NK-92 (cell line): ENCODE data around the gene NGB.

Experiments used
- DNase-seq: peaks from one replicate; lab custom pipeline; 2025; ENCODE audit not compliant: unreplicated experiment; lab: John Stamatoyannopoulos, UW

NGB gene

DNA sequence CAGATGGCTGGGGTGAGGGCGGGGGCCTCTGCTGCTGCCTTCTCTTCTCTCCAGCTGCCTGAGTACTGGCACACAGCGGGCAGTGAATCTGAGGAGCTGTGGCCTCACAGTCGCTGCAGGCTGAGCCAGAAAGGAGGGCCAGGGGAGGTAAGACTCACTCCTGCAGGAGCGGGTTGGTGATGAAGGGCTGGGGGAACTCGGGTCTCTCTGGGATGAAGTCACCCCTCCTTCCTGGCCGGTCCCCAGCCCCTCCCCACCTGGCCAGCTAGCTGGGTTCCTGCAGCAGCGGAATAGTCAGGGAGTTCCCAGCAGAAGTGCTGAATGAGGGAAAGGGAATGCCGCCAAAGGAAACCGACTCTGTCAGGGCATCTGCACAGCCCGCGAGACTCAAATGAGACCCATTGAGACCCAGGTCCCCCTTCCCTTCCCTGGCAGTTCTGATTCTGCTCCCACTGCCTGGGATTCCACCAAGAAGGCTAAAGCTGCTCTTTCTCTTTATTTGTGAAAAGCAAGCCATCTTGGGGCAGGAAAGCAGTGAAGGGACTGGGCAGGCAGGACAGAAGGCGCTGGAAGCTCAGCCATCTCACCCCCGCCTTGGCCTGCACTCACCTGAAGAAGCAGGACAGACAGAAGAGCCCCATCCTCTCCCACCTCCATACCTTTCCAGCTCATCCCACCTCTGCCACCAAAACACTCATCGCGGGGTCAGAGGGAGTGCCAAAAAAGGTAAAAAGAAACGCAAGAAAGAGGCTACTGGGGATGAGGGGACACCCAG lies 5.3 kb downstream of the NGB start:
- no peak for DNase-seq

- no peak for DNase-seq
Observed at GRCh38 chr14:77265187-77265515, 5.9 kb downstream of the NGB start.

DNA sequence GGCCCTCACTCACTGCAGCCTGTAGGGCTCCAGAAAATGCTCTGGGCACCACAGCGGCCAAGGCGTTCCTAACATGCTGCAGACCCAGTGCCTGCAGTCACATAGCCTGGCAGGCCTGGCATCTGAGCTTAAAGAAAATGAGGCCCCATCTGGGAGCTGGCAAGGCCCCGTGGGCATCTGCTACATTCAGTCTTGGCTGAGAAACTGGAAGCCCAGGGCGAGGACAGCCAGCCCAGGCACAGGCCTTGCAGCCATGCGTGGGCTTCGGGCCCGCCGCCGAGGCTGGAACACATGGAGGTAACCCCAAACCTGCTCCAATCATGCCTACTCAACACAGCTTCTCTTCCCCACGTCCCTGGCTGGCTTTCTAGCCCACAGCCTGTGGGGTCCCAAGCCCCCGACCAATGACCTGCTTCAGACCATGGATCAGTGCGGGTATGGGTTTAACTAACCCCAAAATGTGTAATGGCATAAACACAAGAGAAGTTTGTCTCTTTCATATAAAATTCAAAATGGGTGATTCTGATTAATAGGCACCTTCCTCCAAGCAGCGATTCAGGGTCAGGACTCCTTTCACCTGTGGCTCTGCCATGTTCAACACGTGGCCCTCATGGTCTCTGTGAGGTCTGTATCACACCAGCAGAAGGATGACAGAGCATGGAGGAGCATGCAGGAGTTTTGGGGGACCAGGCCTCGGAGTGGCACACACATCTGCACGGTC lies 6.4 kb downstream of the NGB start:
- no peak for DNase-seq

DNA sequence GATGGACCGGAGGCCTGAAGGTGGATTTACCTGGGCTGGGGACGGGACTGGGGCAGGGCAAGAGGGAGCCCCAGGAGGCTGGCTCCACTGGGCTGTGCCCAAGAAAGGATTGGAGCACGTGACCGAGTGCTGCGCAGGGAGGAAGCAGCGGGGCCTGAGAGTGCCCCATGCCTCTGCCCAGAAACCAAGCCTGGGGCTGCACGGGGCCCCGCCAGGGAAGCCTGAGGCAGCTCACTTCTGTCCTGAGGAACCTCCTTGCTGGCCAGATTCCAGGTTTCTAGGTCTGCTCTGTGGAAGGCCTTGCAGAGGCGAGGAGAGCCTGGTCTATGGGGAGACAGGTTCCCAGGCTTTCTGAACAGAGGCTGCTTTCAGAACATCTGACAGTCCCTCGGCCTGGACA lies 10.4 kb downstream of the NGB start:
- no peak for DNase-seq

GRCh38 chr14:77260199-77260598 lies 10.8 kb downstream of the NGB start:
- no peak for DNase-seq

GRCh38 chr14:77259025-77259715 lies 11.8 kb downstream of the NGB start:
- no peak for DNase-seq

DNA sequence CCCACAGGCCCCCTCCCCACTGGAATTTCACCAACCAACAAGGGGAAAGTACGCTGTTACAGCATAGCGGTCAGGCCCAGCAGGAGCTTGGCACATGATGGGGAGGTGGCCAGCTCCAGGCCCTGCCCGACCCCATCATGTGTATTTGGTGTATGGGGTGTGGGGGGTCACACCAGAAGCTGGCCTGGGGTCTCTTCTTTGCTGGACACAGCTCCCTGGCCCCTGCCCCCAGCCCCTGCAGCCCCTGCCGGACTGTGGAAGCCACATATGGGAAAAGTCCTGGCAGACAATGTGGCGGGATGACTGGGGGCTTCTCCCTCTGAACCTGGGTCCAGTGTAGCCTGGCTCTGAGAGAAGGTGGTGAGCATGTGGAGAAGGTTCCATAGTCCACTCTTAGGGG lies 12.4 kb downstream of the NGB start:
- no peak for DNase-seq

GRCh38 chr14:77257700-77258099 lies 13.3 kb downstream of the NGB start:
- no peak for DNase-seq

- DNase-seq = no peak
Observed at GRCh38 chr14:77256694-77257093, 14.3 kb downstream of the NGB start.

DNA sequence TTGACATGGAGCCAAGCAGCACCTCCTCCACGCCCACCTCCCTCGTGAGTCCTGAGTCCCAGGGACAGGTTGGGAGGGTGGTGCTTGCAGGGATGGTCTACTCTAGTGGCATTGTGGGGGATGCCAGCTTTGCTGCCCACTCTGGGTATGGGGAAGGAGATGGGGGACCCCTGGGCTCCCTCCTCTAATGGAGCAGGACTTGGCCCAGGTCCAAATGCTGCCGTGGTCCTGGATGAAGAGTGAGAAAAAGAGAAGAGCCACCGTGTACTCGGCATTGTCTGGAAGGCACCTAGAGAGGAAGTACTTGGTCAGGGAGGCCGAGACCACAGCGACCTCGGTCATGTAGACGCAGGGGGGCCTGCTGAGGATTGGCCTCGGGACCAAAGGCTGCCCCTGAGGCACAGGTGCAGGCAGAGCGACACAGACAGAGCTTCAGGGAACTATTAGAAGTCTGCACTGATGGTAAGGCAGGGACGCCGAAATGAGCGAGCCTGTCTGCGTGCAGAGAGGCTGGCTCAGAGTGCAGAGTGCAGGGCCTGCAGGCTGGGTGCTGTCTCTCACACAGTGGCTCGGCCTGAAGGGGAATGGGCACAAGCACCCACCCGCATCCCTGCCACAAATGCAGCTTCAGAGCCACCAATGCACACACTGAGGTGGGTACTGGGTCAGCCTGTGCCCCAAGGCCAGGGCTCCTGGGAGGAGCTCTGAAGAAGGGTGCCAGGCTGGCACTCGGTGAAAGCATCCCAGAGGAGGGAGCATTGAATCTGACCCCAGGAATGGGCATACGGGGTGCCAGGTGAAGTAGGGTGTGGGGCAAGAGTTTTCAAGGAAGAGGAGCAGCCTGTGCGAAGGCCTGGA lies 17.4 kb downstream of the NGB start:
- DNase-seq = no peak

DNA sequence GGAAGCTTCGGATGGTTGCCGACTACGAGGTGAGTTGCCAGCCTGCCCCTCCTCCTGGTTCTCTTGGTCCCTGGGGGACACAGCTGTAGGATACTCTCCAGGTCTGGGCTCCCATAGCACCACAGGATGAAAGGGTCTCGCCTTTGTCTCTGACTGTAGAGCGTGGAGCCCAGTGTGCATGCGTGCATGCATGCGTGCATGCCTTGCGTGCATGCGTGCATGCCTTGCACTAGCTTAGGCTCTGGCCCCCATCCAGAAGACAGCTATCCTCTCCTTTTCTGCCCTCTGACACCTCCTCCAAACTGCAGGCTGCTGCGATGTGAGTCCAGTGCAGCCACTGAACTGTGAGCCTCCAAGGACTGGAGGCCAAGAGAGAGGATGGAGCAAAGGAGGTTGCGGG lies 19.1 kb downstream of the NGB start:
- DNase-seq = no peak

- DNase-seq = no peak
Observed at GRCh38 chr14:77250927-77251326, 20.1 kb downstream of the NGB start.

DNA sequence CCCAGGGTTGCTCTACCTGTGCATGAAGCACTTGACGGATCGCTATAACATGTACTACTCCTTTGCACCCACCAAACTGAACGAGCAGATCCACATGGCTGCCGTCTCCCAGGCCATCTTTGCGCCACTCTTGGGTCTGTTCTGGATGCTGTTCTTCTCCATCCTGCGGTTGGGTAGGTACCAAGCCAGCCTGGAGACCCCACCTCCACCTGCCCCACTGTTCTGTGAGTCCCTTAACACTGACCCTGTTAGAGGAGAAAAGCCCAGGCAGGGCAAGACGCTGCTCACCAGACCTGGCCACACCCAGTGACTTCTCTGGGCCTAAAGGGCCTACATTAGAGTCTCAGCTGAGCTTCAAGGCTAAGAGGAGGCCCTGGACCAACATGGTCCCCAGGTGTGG lies 21.7 kb downstream of the NGB start:
- DNase-seq = no peak

- DNase-seq = no peak
Observed at GRCh38 chr14:77248666-77249065, 22.3 kb downstream of the NGB start.

DNA sequence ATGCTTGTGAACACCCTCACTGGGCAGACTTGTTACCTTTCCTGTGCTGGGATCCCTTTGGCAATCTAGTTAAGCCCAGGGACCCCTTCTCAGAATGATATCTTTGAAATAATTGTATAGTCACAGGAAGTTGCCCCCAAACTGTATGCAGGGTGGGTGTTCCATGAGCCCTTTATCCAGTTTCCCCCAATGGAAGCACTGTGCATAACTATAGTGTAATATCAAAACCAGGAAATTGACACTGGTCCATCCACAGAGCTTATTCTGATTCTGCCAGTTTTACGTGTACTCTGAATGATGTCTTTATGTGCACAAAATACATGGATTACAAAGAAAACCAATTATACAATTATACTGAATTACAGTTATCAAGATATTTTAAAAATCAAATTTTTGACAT lies 24.2 kb downstream of the NGB start:
- DNase-seq = no peak

- no peak for DNase-seq
Observed at GRCh38 chr14:77245820-77246219, 25.2 kb downstream of the NGB start.

DNA sequence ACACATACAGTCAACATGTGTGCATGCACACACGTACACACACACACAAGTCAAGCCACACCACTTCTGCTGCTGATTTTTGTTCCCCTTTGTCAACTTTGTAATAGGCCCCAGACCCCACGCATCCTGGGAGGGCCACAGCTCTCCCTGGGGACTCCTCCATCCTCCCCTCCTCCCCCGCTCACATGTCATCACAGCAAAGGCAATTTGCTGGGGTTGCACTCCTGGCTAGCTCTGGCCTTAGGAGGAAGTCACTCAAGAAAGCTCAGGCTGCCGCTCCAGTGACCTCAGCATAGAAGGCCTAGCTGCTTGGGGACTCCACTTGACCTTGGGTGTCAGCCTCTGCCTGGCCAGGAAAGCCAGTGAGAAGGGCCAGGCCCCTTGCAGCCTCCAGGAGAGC lies 27.2 kb downstream of the NGB start:
- DNase-seq = no peak

GRCh38 chr14:77242752-77243151 lies 28.3 kb downstream of the NGB start:
- DNase-seq = no peak

GRCh38 chr14:77241955-77242354 lies 29.1 kb downstream of the NGB start:
- DNase-seq = no peak

GRCh38 chr14:77240336-77240915 lies 30.6 kb downstream of the NGB start:
- DNase-seq = no peak

- no peak for DNase-seq
Observed at GRCh38 chr14:77239412-77239811, 31.6 kb downstream of the NGB start.
